Ishikawa (cell line): ENCODE measurements around the gene ZHX3.

Experiments used
- CEBPB ChIP-seq: IDR thresholded peaks from 2 replicates; pipeline ENCODE4 v1.6.1; 2012
- CREB1 ChIP-seq: IDR thresholded peaks from 2 replicates; pipeline ENCODE4 v1.6.1; 2012; ENCODE audit warnings: low read depth
- EGR1 ChIP-seq: IDR thresholded peaks from 2 replicates; pipeline ENCODE4 v1.6.1; 2012
- EP300 ChIP-seq: IDR thresholded peaks from 2 replicates; pipeline ENCODE4 v1.6.1; 2012; ENCODE audit warnings: borderline replicate concordance
- FOXM1 ChIP-seq: IDR thresholded peaks from 2 replicates; pipeline ENCODE4 v1.6.1; 2012; ENCODE audit warnings: low read depth, borderline replicate concordance
- NFIC ChIP-seq: IDR thresholded peaks from 2 replicates; pipeline ENCODE4 v1.6.1; 2012
- RAD21 ChIP-seq: IDR thresholded peaks from 2 replicates; pipeline ENCODE4 v1.6.1; 2012; ENCODE audit warnings: low read depth
- TAF1 ChIP-seq: IDR thresholded peaks from 2 replicates; pipeline ENCODE4 v1.6.1; 2012; ENCODE audit warnings: low read depth, mild to moderate bottlenecking
- TCF12 ChIP-seq: IDR thresholded peaks from 2 replicates; pipeline ENCODE4 v1.6.1; 2012; ENCODE audit warnings: low read depth
- TEAD4 ChIP-seq: IDR thresholded peaks from 2 replicates; pipeline ENCODE4 v1.6.1; 2012
- YY1 ChIP-seq: IDR thresholded peaks from 2 replicates; pipeline ENCODE4 v1.6.1; 2012; ENCODE audit warnings: low read depth
- ZBTB7A ChIP-seq: IDR thresholded peaks from 2 replicates; pipeline ENCODE4 v1.6.1; 2012; ENCODE audit warnings: low read depth
- TF ChIP-seq, protein P1 (sequence below): IDR thresholded peaks from 2 replicates; pipeline ENCODE4 v1.6.1; 2012
- TF ChIP-seq, protein P2 (sequence below): IDR thresholded peaks from 2 replicates; pipeline ENCODE4 v1.6.1; 2012
- TF ChIP-seq, protein P3 (sequence below): IDR thresholded peaks from 2 replicates; pipeline ENCODE4 v1.6.1; 2012; ENCODE audit warnings: low read depth, mild to moderate bottlenecking

The ZHX3 gene

DNA sequence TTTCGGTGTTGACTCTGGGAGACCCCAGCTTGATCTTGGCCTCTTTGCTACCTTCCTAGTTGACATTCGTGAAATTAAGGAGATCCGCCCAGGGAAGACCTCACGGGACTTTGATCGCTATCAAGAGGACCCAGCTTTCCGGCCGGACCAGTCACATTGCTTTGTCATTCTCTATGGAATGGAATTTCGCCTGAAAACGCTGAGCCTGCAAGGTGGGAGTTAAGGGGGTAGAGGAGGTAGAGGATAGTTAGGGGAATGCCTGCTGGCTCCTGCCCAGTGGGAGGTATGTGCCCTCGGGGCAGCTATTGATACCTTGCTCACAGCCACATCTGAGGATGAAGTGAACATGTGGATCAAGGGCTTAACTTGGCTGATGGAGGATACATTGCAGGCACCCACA is 158.0 kb downstream of the ZHX3 start:
- TF ChIP-seq TCF12 = no peak
- TF ChIP-seq YY1 = no peak
- TF ChIP-seq ZBTB7A = no peak
- TF ChIP-seq EP300 = no peak
- no peak for TF ChIP-seq EGR1
- TF ChIP-seq RAD21 = no peak
- no peak for TF ChIP-seq NFIC
- TF ChIP-seq, protein P1, sequence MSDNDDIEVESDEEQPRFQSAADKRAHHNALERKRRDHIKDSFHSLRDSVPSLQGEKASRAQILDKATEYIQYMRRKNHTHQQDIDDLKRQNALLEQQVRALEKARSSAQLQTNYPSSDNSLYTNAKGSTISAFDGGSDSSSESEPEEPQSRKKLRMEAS = no peak
- TF ChIP-seq TAF1 = no peak
- no peak for TF ChIP-seq TEAD4
- TF ChIP-seq CREB1 = no peak
- TF ChIP-seq FOXM1 = no peak
- TF ChIP-seq, protein P2, sequence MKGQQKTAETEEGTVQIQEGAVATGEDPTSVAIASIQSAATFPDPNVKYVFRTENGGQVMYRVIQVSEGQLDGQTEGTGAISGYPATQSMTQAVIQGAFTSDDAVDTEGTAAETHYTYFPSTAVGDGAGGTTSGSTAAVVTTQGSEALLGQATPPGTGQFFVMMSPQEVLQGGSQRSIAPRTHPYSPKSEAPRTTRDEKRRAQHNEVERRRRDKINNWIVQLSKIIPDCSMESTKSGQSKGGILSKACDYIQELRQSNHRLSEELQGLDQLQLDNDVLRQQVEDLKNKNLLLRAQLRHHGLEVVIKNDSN = no peak
- no peak for TF ChIP-seq CEBPB

DNA sequence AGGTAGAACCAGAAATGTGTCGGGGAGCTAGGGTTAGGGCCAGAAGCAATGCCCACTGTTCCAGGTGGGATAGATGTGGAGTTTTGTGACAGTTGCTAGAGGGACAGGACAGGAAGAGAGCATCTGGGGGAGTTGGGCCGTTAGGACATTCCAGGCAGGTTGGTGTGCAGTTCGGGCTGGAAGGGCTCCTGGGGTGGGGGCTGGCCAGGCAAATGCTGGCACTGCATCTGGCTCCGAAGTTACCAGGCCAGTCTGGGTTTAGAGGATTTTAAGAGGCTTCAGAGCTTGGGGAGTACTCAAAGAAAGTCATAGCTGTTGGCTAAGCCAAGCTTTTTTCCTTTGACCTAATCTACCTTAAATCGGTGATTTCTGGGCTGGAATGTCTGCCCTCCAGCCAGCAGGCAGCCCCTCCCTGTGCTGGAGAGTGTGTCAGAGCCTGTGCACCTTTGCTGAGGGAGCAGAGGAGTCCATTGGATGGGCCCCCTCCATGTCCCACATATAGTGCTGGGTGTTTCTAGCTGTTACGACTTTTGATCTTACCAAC is 159.4 kb downstream of the ZHX3 start:
- TF ChIP-seq TEAD4 (no peak), TCF12 (no peak), ZBTB7A (no peak)

DNA sequence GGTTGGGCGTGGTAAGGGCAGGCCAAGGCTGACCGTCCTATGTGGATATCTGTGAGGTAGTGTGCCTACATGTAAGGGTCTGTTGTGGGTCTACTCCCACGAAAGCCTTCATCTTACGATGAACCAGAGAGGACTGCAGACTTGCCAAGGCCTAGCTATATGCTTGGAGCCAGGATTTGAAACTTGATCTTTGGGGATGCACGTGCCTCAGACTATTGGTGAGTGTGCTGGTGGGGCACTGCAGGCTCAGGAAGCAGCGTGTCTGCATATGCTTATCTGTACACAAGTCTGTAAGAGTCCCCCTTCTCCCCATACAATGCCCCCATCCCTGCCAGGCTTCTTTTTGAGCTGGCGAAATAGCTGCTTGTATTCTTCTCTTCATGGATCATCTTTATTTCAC is 162.3 kb downstream of the ZHX3 start:
- TF ChIP-seq, protein P2 = no peak
- TF ChIP-seq, protein P3, sequence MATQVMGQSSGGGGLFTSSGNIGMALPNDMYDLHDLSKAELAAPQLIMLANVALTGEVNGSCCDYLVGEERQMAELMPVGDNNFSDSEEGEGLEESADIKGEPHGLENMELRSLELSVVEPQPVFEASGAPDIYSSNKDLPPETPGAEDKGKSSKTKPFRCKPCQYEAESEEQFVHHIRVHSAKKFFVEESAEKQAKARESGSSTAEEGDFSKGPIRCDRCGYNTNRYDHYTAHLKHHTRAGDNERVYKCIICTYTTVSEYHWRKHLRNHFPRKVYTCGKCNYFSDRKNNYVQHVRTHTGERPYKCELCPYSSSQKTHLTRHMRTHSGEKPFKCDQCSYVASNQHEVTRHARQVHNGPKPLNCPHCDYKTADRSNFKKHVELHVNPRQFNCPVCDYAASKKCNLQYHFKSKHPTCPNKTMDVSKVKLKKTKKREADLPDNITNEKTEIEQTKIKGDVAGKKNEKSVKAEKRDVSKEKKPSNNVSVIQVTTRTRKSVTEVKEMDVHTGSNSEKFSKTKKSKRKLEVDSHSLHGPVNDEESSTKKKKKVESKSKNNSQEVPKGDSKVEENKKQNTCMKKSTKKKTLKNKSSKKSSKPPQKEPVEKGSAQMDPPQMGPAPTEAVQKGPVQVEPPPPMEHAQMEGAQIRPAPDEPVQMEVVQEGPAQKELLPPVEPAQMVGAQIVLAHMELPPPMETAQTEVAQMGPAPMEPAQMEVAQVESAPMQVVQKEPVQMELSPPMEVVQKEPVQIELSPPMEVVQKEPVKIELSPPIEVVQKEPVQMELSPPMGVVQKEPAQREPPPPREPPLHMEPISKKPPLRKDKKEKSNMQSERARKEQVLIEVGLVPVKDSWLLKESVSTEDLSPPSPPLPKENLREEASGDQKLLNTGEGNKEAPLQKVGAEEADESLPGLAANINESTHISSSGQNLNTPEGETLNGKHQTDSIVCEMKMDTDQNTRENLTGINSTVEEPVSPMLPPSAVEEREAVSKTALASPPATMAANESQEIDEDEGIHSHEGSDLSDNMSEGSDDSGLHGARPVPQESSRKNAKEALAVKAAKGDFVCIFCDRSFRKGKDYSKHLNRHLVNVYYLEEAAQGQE = no peak
- TF ChIP-seq EGR1 = no peak
- no peak for TF ChIP-seq TEAD4
- TF ChIP-seq CREB1 = no peak
- TF ChIP-seq CEBPB = no peak
- no peak for TF ChIP-seq RAD21
- TF ChIP-seq TCF12 = no peak

DNA sequence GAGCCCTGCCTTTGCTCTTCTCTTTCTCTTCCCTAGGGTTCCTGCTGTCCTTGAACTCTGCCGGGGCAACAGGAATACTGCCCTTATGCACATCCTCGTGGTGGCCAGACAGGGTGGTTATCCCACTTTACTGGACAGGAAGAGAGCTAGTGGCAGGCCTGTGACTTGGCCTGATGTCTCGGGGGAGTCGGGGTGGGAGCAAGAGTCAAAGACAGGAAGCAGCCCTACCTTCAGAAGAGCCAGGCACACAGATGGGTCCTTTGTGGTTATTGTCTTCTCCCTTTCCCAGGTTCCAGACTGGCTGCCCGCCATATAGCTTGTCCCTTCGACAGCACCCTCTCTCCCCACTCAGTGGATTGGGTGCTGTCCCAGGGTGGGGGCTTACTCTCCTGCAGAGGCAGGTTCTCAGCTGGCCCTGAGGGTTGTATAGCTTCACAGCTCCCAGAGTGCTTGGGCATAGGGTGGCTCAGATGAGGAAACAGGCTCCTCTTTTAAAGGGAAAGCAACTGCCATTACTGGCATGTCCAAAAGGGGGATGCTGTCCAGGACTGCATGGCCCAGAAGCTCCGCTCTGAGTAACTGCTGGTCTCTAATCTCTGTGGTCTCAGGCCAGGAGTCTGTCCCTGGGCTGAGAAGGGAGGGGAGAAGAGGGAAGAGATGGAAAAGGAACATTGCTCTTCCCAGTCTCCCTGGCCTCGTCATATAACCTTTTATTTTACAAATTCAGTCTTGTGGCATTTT is 162.9 kb downstream of the ZHX3 start:
- TF ChIP-seq TAF1 = no peak
- TF ChIP-seq, protein P1 = no peak
- no peak for TF ChIP-seq EP300
- no peak for TF ChIP-seq YY1
- no peak for TF ChIP-seq FOXM1
- no peak for TF ChIP-seq ZBTB7A
- TF ChIP-seq, protein P2 = no peak
- no peak for TF ChIP-seq RAD21
- no peak for TF ChIP-seq TCF12
- no peak for TF ChIP-seq CREB1
- TF ChIP-seq, protein P3 = no peak

DNA sequence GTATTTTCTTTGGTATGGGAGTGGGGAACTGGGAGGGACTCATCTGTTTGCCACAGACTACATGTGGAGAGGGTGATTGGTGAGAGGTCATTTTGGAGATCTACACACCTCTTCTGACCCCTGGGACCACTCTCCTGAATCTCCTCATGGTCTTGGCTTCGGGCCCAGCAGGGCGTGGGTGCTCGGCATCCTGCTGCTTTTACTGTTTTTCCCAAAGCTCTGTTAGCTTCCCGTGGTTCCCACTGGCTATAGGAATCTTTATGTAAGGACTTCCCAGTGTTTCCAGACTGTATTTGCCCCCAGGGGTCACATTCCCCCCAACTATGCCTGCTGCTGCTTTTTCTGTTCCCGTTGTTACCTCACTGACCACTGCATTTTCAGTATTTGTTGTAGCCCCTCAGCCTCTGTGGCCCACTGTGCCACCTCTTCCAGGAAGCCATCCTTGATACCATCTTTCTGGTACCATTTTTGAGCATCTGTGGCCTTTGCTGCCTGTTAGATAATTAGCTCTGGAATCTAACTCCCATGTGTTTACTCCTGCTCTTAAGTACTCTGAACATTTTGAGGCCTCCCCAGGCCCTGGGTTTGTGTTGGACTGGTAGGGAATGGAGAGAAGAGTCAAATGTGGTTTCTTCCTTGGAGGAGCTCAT is 165.3 kb downstream of the ZHX3 start:
- TF ChIP-seq, protein P2 = no peak
- TF ChIP-seq RAD21 (no peak), TEAD4 (no peak), EGR1 (0 out of 2 replicates have a peak, but pooled peaks have one; percentile 14), ZBTB7A (no peak)
- TF ChIP-seq, protein P1 = no peak
